HG03135 (cell line): ENCODE data around the gene AIRE.

Experiments
- ATAC-seq: cut with Tn5 transposase; IDR thresholded peaks from one replicate; pipeline ENCODE4 v1.9.1; 2021; ENCODE audit warnings: mild to moderate bottlenecking, moderate library complexity; ENCODE audit not compliant: unreplicated experiment

Gene AIRE

DNA sequence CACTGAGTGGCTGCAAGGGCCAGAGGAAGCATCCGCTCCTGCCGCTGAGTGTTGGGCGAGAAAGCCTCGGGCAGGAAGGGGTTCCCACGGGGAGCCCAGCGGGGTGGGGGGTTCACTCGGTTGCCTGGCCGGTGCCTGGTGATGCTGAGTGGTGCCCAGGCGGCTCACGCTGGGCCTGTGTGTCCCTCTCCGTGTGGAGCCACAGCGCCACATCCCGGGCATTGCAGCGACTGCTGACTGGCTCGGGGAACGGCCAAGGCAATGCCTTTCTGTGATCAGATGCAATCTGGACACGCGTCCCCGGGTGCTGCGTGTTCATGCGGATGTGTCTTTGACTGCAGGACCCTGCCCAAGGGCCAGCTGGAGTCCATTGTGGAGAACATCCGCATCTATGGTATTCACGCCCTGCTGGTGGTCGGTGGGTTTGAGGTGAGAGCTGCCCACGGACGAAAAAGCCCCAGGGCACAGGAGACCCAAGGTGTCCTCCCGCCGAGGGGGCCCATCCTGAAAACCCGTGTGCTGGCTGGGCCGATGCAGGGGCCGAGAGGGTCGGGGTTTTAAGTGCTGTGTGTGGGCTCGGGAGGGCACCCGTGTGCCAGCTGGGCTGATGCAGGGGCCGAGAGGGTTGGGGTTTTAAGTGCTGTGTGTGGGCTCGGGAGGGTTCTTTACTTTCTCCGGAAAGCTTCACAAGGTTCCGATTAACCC lies 37.1 kb downstream of the AIRE start:
- no peak for ATAC-seq

DNA sequence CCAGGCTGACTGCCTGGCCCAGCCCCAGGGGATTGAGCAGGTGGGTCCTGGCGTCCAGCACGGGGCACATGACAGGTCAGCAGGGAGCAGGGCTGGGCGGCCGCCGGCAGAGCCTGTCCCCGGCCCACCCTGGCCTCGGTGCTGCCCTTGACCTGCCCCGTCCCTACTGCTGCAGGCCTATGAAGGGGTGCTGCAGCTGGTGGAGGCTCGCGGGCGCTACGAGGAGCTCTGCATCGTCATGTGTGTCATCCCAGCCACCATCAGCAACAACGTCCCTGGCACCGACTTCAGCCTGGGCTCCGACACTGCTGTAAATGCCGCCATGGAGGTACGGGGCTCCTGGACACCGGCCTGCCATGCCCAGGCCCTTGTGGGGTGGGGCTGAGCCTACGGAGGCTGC lies 37.9 kb downstream of the AIRE start:
- ATAC-seq = no peak

DNA sequence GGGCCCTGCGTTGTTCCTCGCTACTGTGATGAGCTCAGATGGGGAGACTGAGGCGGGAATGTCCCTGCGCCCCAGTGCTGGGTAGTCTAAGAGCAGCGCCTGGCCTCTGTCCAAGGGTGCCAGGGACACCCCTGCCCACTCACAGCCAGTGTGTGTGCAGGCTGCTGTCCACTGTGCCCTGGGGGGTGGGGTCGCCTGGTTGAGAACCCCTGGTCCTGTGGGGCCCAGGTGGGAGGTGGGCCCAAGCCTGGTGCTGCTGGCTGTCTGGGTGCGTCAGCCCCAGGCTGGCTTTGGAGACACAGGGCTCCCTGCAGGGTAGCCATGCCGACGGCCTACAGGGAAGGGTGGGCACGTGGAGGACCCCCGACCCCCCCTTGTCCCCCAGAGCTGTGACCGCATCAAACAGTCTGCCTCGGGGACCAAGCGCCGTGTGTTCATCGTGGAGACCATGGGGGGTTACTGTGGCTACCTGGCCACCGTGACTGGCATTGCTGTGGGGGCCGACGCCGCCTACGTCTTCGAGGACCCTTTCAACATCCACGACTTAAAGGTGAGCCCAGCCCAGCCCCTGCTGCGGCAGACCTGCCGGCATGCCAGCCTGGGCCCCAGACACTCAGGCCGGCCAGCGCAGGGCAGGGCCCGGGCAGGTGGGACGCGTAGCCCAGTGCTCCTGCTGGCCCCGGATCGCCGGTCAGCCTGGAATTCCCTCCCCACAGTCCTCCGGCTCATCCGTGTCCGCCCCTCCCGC lies 38.6 kb downstream of the AIRE start:
- ATAC-seq = no peak

DNA sequence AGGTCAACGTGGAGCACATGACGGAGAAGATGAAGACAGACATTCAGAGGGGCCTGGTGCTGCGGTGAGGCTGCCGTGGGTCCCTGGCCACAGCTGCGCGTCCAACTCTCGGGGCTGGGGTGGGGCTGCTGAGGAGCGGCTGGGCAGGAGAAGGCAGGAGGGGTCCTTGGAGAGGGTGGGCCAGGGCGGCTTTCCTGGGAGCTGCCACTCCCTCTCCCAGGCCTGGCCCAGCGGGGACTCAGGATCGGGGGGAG lies 39.1 kb downstream of the AIRE start:
- ATAC-seq = no peak

DNA sequence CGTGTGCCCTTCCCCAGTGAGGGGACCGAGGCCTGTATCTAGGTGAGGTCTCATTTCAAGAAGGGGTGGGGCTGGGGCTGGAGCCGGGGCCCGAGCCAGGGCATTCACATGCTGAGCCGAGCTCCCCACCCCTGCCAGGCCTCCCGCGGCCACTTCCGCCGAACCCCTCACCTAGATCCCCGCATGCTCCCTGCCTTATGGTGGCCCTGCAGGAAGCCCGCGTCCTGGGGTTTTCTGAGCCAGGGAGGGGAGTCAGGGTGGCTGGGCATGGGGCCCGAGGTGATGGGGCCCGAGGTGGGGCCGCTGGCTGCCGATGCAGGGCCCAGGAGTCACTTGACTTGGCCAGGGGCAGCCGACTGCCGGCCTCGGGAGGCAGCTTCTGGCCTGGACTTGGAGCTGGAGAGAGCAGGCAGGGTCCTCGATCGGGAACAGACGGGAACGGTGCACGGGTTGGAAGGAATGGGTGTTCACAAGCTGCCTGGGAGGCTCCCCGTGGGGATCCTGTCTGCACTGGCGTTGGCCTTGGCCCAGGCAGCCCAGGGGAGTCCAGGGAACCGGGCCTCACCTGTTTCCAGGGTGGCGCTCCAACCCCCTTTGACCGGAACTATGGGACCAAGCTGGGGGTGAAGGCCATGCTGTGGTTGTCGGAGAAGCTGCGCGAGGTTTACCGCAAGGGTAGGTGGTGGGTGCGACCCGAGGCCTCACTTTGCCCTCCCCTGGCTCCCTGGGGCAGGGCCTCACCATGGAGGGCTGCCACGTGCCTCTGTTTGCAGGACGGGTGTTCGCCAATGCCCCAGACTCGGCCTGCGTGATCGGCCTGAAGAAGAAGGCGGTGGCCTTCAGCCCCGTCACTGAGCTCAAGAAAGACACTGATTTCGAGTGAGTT lies 40.0 kb downstream of the AIRE start:
- ATAC-seq = no peak

DNA sequence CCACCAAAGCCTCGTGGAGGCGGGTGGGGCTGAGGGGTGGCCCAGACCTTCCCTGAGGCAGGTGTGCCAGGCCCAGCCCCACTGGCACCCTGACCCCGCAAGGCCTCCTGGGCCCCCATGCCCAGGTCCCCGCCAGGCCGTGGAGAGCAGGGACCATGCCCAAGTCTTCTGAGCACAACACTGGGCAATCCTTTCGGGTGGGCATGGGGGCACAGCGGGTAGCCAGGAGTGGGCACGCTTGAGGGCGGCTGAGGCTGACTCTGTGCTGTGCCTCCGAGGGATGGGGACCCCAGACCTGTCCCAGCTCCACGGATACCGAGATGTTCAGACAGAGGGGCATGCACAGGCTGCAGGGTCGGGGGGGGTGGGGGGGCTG lies 40.6 kb downstream of the AIRE start:
- ATAC-seq = no peak

DNA sequence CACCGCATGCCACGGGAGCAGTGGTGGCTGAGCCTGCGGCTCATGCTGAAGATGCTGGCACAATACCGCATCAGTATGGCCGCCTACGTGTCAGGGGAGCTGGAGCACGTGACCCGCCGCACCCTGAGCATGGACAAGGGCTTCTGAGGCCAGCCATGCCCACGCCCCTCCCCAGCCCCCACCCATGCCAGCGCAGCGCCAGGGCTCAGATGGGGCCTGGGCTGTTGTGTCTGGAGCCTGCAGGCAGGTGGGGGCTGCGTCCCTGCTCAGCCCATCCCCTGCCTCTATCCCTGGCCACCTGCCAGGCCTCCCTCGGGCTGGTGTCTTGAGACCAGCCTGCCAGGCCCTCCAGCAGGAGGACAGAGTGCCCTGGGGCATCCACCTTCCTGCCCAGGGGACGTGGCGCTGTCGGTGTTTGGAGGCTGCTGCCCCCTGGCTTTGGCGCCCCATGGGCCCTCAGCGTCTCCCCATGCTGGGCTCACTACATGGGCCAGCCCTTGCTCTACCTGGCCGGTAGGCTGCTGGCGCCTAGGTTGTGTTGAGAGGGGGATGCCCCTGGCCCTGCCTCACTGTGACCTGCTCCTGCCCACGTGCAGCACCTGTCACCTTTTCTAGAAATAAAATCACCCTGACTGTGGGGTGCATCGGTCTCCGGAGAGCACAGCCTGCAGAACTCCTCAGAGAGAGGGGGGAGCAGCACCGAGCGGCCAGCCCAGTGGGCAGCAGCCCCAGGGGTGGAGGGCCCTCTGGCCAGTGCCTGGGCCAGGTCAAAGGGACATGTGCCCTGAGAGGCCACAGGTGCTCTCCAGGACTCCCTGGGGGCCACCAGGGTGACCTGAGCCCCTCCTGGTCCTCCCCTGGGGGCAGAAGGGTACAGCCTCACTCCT lies 41.3 kb downstream of the AIRE start:
- ATAC-seq = no peak

DNA sequence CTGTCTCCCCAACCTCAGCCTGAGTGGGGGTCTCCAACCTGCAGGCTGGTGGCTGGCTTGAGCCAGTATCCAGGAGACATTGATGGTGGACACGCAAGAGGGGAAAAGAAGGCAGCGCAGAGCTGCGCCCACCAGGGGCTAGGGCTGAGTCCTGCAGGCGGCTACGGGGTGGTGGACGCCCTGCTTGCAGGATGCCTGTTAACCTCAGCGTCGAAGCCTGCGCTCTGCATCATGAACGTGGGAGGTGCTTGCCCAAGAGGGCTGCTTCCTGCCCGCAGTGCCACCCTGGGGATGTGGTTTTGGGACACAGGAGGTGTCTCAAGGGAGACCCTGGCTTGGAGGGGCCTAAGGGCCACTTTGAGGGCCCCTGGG lies 41.9 kb downstream of the AIRE start:
- ATAC-seq = no peak

DNA sequence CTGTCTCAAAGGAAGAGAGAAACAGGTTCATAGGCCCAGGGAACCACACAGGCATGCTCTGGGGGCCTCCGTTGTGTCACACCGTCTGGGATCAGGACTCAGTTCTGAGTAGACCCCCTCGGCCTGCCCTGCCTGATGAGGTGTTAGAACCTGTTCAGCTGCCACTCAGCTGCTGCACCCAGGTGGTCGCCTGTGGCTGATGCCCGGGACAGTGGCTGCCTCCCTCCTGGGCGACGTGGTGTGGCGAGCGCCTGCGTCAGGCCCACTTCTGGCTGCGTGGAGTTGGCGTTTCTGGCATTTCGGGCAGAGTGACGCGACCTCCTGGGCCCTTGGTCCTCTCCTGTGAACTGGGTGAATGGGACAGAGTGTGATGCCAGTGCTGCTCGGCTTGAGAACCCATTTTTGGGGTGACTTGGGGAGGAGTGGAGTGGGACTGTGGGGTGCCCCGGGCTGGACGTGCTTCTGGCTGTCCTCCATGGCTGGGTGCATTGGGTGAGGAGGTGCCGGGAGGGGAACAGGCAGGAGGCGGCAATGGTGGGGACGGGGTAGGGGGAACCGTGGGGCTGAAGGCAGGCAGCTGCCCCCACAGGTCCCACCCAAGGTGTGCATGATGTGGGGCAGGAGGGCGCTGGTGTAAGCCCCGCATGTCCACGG lies 42.7 kb downstream of the AIRE start:
- no peak for ATAC-seq

DNA sequence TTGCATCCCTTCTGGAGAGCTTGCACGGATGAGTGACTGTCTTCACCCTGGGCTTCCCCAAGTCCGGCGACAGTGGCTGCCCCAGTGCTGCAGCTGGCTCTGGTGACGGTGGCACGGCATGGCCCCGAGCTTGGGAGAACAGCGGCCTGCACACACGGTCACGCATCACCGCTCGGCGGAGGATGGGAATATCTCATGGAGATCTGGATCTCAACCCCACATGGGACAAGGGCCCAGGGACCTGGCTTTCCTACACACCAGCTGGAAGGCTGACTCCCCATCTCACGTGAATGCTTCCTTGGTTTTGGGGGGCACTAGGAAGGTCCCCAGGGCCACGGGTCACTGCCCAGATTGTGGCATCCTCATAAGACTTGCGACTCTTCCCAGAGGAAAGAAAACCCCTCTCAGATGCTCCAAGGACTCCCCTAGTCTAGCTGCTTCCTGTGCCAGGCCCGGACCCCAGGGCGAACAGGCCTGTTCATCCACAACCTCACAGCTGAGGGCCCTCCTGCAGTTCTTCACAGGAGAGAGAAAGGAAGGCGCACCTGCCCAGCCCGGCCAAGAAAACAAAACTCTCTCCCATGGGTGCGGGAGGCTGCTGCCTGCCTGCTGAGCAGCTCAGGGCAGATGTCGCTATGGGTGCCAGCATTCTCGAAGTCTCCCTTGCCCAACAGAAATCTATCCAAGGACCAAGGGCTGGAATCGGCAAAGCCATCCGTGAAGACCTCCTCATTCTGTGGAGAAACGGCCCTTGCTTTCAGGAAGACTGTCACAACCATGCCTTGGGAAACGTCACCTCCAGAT lies 43.6 kb downstream of the AIRE start:
- no peak for ATAC-seq

DNA sequence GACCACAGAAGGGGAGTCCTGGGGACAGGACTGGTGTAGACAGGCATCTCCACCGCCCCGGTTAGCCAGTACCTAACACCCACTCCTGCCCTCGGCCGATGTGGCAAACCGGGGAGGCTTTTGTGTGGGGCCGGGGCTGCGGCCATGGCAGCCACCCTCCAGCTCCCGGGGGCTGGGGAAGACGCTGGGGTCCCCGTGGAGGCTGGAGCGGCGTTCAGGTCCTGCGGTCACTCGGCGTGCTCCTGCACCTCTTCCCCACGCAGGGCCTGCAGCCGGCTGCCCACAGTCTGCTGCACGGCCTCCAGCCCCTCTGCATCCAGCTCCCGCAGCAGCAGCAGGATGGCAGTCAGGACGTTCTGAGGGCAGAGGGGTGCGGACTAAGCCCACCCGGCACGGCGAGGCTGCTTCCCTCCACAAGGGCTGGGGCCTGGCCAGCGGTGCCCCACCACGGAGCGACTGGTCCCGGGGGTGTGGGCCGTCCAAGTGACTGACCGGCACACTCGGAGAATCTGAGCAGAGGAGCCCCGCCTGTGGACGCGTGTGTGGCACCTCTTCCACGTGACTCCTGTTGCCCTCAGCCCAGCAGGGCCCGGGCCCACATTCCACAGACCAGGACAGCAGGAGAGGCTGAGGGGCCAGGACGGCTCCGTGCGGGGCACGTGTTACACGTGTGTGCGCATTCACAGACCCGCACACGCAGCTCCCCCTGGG lies 44.5 kb downstream of the AIRE start:
- ATAC-seq = no peak

DNA sequence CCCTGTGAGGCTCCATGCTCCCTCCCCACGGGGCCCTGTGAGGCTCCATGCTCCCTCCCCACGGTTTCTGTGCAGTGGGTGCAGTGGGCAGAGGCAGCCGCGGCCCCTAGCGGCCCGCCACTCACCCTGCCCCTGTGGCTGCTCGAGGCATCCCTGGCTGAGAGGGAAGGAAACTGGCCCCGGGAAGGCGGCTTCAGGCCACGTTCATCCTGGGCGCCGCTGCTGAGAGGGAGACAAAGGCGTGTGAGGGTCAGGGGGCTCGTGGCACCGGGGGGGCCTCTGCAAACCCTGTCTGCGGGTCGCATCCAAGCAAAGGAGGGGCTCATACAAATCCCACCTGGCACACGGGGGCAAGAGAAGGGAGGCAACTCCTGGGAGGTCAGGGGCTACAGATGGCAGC lies 45.0 kb downstream of the AIRE start:
- no peak for ATAC-seq

DNA sequence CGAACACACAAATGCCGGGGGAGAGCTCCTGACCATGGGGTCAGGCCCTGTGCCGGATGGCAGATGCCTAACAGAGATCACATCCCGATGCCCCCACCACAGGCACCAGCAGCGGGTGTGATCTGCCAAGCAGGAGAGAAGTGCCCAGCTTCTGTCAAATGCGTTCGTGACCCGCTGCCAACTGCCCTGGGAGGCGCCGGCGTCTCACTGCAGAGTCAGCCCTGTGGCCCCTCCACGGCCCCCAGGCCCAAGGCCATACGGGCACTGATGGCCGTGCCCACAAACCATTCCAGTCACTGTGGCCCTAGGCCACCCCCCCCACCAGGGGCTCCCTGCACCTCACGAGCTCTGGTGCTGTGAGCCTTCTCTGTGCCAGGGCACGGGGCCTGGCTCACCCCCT lies 45.5 kb downstream of the AIRE start:
- no peak for ATAC-seq

DNA sequence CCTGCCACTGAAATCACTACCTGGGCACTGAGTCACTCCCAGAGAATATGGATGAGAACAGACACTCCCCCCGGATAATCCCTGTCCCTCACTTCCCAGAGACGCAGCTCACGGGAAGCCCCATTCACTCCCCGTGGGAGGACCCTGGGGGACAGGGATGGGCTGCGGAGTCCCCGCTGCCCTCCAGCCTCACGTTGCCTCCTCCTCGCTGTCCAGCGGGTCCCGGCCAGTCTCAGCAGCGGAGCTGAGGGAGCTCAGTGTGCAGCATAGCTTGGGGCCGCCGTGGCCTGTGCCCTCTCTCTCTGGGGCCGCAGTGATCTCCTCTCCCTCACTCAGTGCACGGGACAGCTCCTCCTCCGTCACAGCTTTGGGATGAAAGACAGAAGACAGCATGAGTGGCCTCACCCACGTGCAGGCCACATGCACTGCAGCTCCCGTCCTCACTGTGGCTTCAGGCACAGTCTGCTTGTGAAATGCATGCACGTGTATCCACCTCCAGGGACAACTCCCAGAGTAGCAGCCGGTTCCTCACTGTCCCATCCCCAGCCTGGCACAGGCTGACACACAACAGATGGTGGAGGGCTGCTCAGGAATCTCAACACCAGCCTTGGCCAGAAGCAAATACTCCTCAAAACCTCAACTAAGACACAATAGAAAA lies 46.1 kb downstream of the AIRE start:
- no peak for ATAC-seq

DNA sequence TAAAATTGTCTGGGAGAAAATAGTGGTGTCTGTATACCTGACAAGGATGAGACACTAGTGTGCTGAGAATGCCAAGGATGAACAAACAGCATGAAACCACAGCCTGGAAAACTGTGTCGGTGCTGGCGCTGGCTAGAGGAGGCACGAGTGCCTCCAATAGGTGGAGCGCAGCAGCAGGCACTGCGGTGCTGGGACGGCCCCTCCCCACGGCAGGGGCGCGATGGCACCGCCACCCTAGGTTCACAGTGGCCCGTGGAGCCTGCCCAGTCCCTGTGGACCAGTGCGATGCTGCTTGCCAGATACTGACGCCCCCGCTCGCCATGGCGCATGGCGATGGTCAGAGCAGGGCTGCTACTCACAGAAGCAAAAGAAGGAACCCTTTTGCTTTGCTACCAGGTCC lies 46.7 kb downstream of the AIRE start:
- ATAC-seq = no peak

DNA sequence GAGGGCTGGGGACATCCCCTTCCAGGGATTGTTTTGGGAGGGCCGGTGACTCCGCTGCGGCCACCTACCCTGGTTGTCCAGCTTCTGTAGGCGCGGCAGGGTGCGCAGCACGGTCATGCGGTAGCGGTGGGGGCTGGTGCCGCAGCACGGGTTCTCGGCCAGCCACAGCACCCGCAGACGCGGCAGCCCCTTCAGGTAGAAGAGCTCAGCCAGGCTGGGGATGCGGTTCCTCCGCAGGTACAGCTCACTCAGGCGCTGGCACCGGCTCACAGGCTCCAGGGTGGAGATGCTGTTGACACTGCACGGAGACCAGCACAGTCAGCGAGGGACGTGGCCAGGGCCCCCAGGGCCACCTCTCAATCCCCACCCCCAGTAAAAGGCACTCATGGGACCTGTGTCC lies 47.3 kb downstream of the AIRE start:
- ATAC-seq = no peak

DNA sequence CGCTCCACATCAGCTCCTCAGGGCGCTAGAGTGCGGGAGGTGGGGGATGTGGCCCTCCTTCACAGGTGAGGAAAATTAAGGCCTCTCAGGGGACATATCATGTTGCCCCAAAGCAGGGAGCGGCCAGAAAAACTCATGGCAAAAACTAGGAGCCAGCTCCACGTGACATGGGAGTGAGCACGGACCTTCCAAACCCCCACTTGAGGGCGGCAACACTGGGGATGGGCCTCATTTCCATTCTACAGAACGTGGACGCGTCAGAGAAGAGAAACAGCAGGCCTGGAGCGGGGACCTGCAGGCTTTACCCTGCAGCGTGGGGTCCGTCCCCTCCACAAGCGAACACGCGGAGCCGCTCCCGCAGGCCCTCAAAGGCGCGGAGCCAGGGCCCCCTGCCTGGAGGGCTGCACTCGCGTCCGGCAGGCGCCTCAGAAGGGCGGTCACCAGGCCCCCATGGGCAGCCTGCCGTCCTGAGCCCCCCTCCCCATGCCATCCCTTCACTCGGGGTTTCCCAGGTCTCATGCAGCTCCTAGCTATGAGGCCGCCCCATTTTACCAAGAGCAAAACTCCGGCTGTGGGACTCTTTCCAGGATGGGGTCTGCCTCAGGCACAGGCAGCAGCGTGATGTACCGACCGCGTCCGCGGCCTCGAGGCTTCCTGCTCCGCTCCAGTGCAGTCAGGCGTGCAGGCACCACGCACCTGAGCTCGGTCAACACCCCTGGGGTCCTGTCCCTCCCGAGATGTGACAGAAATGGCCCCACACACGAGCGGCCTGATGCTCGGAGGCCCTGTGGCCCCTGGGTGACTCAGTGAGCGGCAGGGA lies 48.0 kb downstream of the AIRE start:
- no peak for ATAC-seq
